Spleen (tissue), 11 donors: Measurements from ENCODE around the gene TANC1. TPM values are rescaled to one million over a fixed set of nuclear protein-coding genes. Genes with fewer than 3 reads are reported as not detected.

ENCODE experiments used
- DNase-seq: peaks from one replicate; pipeline ENCODE4 v3.0.0-alpha.2; 2020
- H3K27ac ChIP-seq, 8 donors: fragments of 200-600 bp; sonication (generic) in 7 of 8; 1 replicate in 4 of 8; 2 replicates in 4 of 8; pipeline versions ENCODE4 v1.5.0 to v1.8.0; 2016 to 2021; ENCODE audit warnings: inconsistent platforms in 4 of 8, mild to moderate bottlenecking in 4 of 8, moderate library complexity in 1 of 8
- H3K27me3 ChIP-seq, 7 donors: fragments of 200-600 bp; sonication (generic) in 6 of 7; replicated peaks in 1 of 7; 1 replicate in 4 of 7; 2 replicates in 3 of 7; pipeline versions ENCODE4 v1.5.0 to v1.8.0; 2016 to 2021; ENCODE audit warnings: inconsistent platforms in 3 of 7, mild to moderate bottlenecking in 1 of 7
- H3K36me3 ChIP-seq, 6 donors: fragments of 200-600 bp; sonication (generic) in 5 of 6; 1 replicate in 4 of 6; 2 replicates in 2 of 6; pipeline versions ENCODE4 v1.5.0 to v1.8.0; 2016 to 2021; ENCODE audit warnings: inconsistent platforms in 2 of 6
- H3K4me1 ChIP-seq, 6 donors: fragments of 200-600 bp; sonication (generic) in 5 of 6; 1 replicate in 3 of 6; 2 replicates in 3 of 6; pipeline versions ENCODE4 v1.5.0 to v1.8.0; 2016 to 2021; ENCODE audit warnings: inconsistent platforms in 3 of 6
- H3K4me3 ChIP-seq, 8 donors: fragments of 200-600 bp; sonication (generic) in 7 of 8; 1 replicate in 4 of 8; 2 replicates in 4 of 8; pipeline versions ENCODE4 v1.5.0 to v1.8.0; 2016 to 2021; ENCODE audit warnings: inconsistent platforms in 4 of 8, mild to moderate bottlenecking in 4 of 8, moderate library complexity in 2 of 8
- H3K9me3 ChIP-seq, 8 donors: fragments of 200-600 bp; sonication (generic) in 7 of 8; 1 replicate in 4 of 8; 2 replicates in 4 of 8; pipeline versions ENCODE4 v1.5.0 to v1.8.0; 2016 to 2021; ENCODE audit warnings: inconsistent platforms in 4 of 8
- CTCF ChIP-seq, 11 experiments: fragments of 200-600 bp in 7 of 11; fragments of 450-650 bp in 4 of 11; sonication (generic) in 4 of 11; IDR thresholded peaks in 8 of 11; conservative IDR thresholded peaks in 3 of 11; 1 replicate in 7 of 11; 2 replicates in 4 of 11; pipeline versions ENCODE4 v1.4.0 to v1.8.0; 2016 to 2021; ENCODE audit warnings: antibody characterized with exemption in 11 of 11, inconsistent platforms in 4 of 11, mild to moderate bottlenecking in 1 of 11
- POLR2A ChIP-seq, 3 donors: fragments of 450-650 bp; IDR thresholded peaks; one replicate each; pipeline ENCODE4 v1.5.1; 2017; ENCODE audit warnings: antibody characterized with exemption in 3 of 3, mild to moderate bottlenecking in 1 of 3
- POLR2AphosphoS5 ChIP-seq, 3 donors: sonication (generic); formaldehyde crosslinking; IDR thresholded peaks; one replicate each; pipeline ENCODE4 v1.5.1; 2017; ENCODE audit warnings: antibody characterized with exemption in 3 of 3
- WGBS, 5 donors: extraction: QIAGEN DNeasy Blood & Tissue Kit in 3 of 5; methylation state at CpG; one replicate each; pipeline versions ENCODE4 v1.1.5 to v1.1.7; 2013 to 2018; 5-methylcytosine and 5-hydroxymethylcytosine counted together
- intact Hi-C: fragments of 100-400 bp; cut with DNase I; formaldehyde crosslinking; loops from one replicate; pipeline ENCODE4 v1.15.0; 2023; ENCODE audit warnings: low total_unique reads
- polyA plus RNA-seq, 3 donors: library from polyadenylated mRNA; stranded (reverse); fragments of 200-250 nt; gene quantifications; one replicate each; pipeline ENCODE4 v1.2.1, GENCODE V29; 2013
- total RNA-seq, 7 donors: library from RNA; depleted of rRNA in 3 of 7; stranded (reverse); fragments of >200 nt in 3 of 7; fragmentation: NEBNext Ultra II Directional in 4 of 7; extraction: Animal tissue kit (Norgen Biotek cat#: 25700) in 4 of 7; gene quantifications; one replicate each; pipeline versions ENCODE4 v1.1.0 to v1.2.1, GENCODE V29; 2016 to 2021
- donor health status: healthy with polysubstance abuse.
- donor health status: DM: no; HTN: no; CAD: no; lungs with moderate emphysema.
- donor health status: DM: no; HTN: no; CAD: no.
- donor health status: Bipolar disorder and iron deficiency.
- donor health status: healthy.
- donor health status: DM: no; HTN: no; CAD: no.
- donor health status: DM: yes; HTN: yes; CAD: no.

Gene TANC1
- total and polyA plus RNA-seq, 10 donors = 3.1 to 28.2 (median 21.7) TPM

GRCh38 chr2:159175927-159176326 is 207.5 kb downstream of the TANC1 start:
- Histone ChIP-seq H3K9me3 (no peaks in the 10 kb centered on the region), H3K27ac (no peak overlapping the region), H3K4me3 (no peak overlapping the region), H3K27me3 (no peaks in the 10 kb centered on the region), H3K4me1 (no peaks in the 10 kb centered on the region), H3K36me3 (peaks cover 0 to 63% (median 8%) of the 10 kb centered on the region in 6 donors)
- WGBS, 5 donors = 68 to 90% (median 86%) methylated on average over 3 of the region's 3 CpGs
- intact Hi-C loops = no loop called here
- DNase-seq = no peak
- TF ChIP-seq POLR2A (IDR thresholded peaks at IDR 0.05) = no peak
- TF ChIP-seq POLR2AphosphoS5 (IDR thresholded peaks at IDR 0.05) = no peak
- no peak for TF ChIP-seq CTCF (IDR thresholded peaks at IDR 0.05 in 8 of 11, conservative IDR thresholded peaks at IDR 0.05 in 3 of 11)

GRCh38 chr2:159176555-159176954 is 208.1 kb downstream of the TANC1 start:
- no peaks in the 10 kb centered on the region for H3K4me1 ChIP-seq
- intact Hi-C loops = no loop called here
- no peak overlapping the region for H3K27ac ChIP-seq
- H3K4me3 ChIP-seq = no peak overlapping the region
- H3K27me3 ChIP-seq = no peaks in the 10 kb centered on the region
- TF ChIP-seq CTCF (IDR thresholded peaks at IDR 0.05 in 8 of 11, conservative IDR thresholded peaks at IDR 0.05 in 3 of 11) (no peak), POLR2AphosphoS5 (IDR thresholded peaks at IDR 0.05) (no peak), POLR2A (IDR thresholded peaks at IDR 0.05) (no peak)
- no peak for DNase-seq
- peaks cover 0 to 65% (median 8%) of the 10 kb centered on the region in 6 donors for H3K36me3 ChIP-seq
- WGBS, 5 donors = 81 to 92% (median 91%) methylated on average over 5 of the region's 5 CpGs
- H3K9me3 ChIP-seq = no peaks in the 10 kb centered on the region

- Histone ChIP-seq H3K27me3 (no peaks in the 10 kb centered on the region), H3K27ac (no peak overlapping the region), H3K9me3 (no peaks in the 10 kb centered on the region), H3K4me3 (no peak overlapping the region), H3K36me3 (peaks cover 0 to 65% (median 8%) of the 10 kb centered on the region in 6 donors), H3K4me1 (no peaks in the 10 kb centered on the region)
- intact Hi-C loops = no loop called here
- no peak for TF ChIP-seq POLR2AphosphoS5 (IDR thresholded peaks at IDR 0.05)
- TF ChIP-seq POLR2A (IDR thresholded peaks at IDR 0.05) = no peak
- TF ChIP-seq CTCF (IDR thresholded peaks at IDR 0.05 in 8 of 11, conservative IDR thresholded peaks at IDR 0.05 in 3 of 11) = no peak
- 92 to 95% (median 93%) methylated on average over 3 of the region's 3 CpGs for WGBS, 5 donors
- no peak for DNase-seq
Observed at GRCh38 chr2:159177357-159177756, 208.9 kb downstream of the TANC1 start.

GRCh38 chr2:159177957-159178356 is 209.5 kb downstream of the TANC1 start:
- no peaks in the 10 kb centered on the region for H3K9me3 ChIP-seq
- no peak overlapping the region for H3K27ac ChIP-seq
- no peak for DNase-seq
- intact Hi-C loops = no loop called here
- H3K4me3 ChIP-seq = no peak overlapping the region
- TF ChIP-seq POLR2AphosphoS5 (IDR thresholded peaks at IDR 0.05) = no peak
- TF ChIP-seq POLR2A (IDR thresholded peaks at IDR 0.05) = no peak
- TF ChIP-seq CTCF (IDR thresholded peaks at IDR 0.05 in 8 of 11, conservative IDR thresholded peaks at IDR 0.05 in 3 of 11) = no peak
- no peaks in the 10 kb centered on the region for H3K27me3 ChIP-seq
- 79 to 94% (median 89%) methylated on average over 7 of the region's 7 CpGs for WGBS, 5 donors
- H3K4me1 ChIP-seq = no peaks in the 10 kb centered on the region
- H3K36me3 ChIP-seq = peaks cover 0 to 59% (median 8%) of the 10 kb centered on the region in 6 donors
